Endothelial cell of umbilical vein (primary cell): ENCODE measurements around the gene SLFN13.

Experiments
- CTCF ChIP-seq, 2 donors: IDR thresholded peaks; 1 replicate in 1 of 2; 2 replicates in 1 of 2; pipeline ENCODE4 v1.5.1; 2011; ENCODE audit warnings: low read length in 2 of 2, mild to moderate bottlenecking in 2 of 2, moderate library complexity in 2 of 2, control low read depth in 1 of 2, inconsistent platforms in 1 of 2, low read depth in 1 of 2; ENCODE audit not compliant: insufficient read depth in 1 of 2; ENCODE audit errors: extremely low read depth in 1 of 2
- POLR2AphosphoS5 ChIP-seq: IDR thresholded peaks from 2 replicates; pipeline ENCODE4 v1.6.1; 2012; ENCODE audit warnings: low read depth, mild to moderate bottlenecking, control low read depth, low read length, moderate library complexity; ENCODE audit not compliant: insufficient read depth

- TF ChIP-seq CTCF (IDR thresholded peaks at IDR 0.05; ENCODE audit: extremely low read depth in 1 of 2, insufficient read depth in 1 of 2, low read depth in 1 of 2, low read length in 2 of 2) (no peak), POLR2AphosphoS5 (no peak)
Measured at GRCh38 chr17:35477248-35477647, 28.7 kb upstream of the SLFN13 start.
